Activated CD4-positive, alpha-beta memory T cell treated with anti-CD3 and anti-CD28 coated beads for 36 hours (primary cell): ENCODE data around the gene RNF41. TPM values are rescaled to one million over a fixed set of nuclear protein-coding genes. Genes with fewer than 3 reads are reported as not detected.
"Not testable (repeated sequence)": the region's sequence is repeated elsewhere in the genome, so short reads cannot be mapped to it uniquely, and the experiment has no call there.

Experiments used
- CTCF ChIA-PET: fragments of 350-600 bp; sonication (Branson Sonifier 250); formaldehyde crosslinking; loops from one replicate; lab custom pipeline; 2021; ENCODE audit warnings: antibody characterized with exemption, inconsistent platforms; lab: Charles Lee
- POLR2A ChIA-PET: fragments of 350-600 bp; sonication (Branson Sonifier 250); formaldehyde crosslinking; loops from one replicate; lab custom pipeline; 2021; ENCODE audit warnings: antibody characterized with exemption; lab: Charles Lee
- DNase-seq: peaks from one replicate; pipeline ENCODE4 v3.0.0-alpha.2; 2020
- H3K27ac Mint-ChIP-seq: one replicate; pipeline ENCODE4 v1.8.0; 2021; ENCODE audit warnings: mixed read lengths
- H3K27me3 Mint-ChIP-seq: one replicate; pipeline ENCODE4 v1.8.0; 2021; ENCODE audit warnings: mixed read lengths
- H3K36me3 Mint-ChIP-seq: one replicate; pipeline ENCODE4 v1.8.0; 2021; ENCODE audit warnings: mixed read lengths
- H3K4me1 Mint-ChIP-seq: one replicate; pipeline ENCODE4 v1.8.0; 2021; ENCODE audit warnings: low read depth, mixed read lengths
- H3K4me3 Mint-ChIP-seq: one replicate; pipeline ENCODE4 v1.8.0; 2021; ENCODE audit warnings: mild to moderate bottlenecking, mixed read lengths
- H3K9me3 Mint-ChIP-seq: one replicate; pipeline ENCODE4 v1.8.0; 2021; ENCODE audit warnings: mixed read lengths
- intact Hi-C: fragments of 100-400 bp; cut with micrococcal nuclease; formaldehyde crosslinking; loops from one replicate; pipeline ENCODE4 v1.15.1; 2023
- total RNA-seq, 2 experiments: library from RNA; stranded (reverse); gene quantifications; one replicate each; pipeline ENCODE4 v1.2.3, GENCODE V29; 2021

Gene RNF41
- 10 to 100 TPM; 28.2 to 31.2 TPM for total RNA-seq

DNA sequence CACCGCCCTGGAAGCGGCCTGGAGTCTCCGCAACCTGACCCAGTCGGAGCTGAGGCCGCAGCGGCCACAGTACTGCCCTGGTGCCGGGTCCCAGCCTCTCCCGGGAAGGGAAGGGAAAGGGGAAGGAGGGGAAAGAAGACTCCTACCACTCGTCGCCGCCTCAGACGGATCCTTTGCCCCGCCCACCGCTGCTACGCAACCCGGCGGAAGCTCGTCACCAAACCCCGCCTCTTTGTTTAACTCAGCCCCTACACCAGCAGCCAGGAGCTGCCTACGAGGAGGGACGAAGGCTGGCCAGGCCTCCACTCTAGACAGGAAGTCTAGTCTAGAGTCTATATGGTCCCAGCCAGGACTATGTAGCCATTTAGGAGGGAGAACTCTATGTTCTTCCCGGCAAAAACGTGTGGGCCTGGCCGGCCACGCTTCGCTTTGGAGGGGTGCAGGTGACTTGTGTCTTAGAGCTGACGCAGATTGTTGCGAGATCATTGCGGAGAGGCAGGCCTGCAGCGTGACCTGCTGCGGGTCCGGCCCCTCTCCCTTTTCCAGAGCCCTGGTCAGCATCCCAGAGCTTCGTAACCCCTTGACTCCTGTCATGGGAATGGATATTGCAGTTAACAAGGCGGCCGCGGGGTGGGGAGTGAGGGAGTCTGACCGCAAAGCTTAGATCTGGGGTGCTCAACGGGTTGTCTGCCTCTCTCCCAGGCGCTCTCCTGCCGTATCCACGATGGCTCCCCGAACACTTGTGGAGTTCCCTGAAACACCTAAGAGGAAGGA lies at the start of gene RNF41:
Gene RNF41, minus strand, starts transcription at position 166 of the 774 bp plus-strand sequence. CDS start 7,875 bp downstream, outside the sequence.
- Mint-ChIP-seq H3K4me3 (peak within 1 kb of the TSS; percentile 96), H3K9me3 (no peaks in the 10 kb centered on the region), H3K36me3 (peaks cover 6% of the 10 kb centered on the region), H3K4me1 (peaks cover 33% of the 10 kb centered on the region), H3K27ac (peak within 1 kb of the TSS; percentile 96), H3K27me3 (no peaks in the 10 kb centered on the region)
- DNase-seq: peak; percentile 95
- intact Hi-C loops: loop anchor here (2.0 to 10.0 kb wide), 6 partner anchors 15 to 405 kb away; partner anchors contain the start of genes ANKRD52, MYL6B, ORMDL2 and RAB5B
- ChIA-PET POLR2A (interaction anchor here (0.8 to 3.0 kb wide), 17 partner anchors 19 to 248 kb away, joined by 3 to 20 read pairs (median 4); partner anchors contain the start of genes ANKRD52, CNPY2, ESYT1 and MYL6B), CTCF (interaction anchor here (0.6 to 4.0 kb wide), 25 partner anchors 9 to 1181 kb away, joined by 3 to 50 read pairs (median 4); partner anchors contain the start of genes ANKRD52, ESYT1, MYL6 and MYL6B)

DNA sequence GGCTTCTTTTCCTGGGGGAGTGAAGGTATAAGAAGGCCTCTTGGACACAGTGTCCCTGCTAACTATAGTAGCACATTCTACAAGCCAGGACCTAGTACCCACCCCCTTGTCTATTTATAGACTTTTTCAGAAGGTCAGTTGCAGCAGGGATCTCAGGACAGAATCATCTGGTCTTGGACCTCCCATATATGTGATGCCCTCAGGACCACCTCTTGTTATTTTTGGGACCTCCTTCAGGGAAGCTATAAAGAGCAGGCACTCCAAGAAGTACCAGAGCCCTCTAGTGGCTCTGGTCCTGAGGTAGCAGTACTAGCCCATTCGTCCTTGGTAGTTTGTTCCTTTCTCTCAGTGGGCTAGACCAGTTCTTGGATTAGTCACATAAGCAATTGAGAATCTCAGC lies 49.3 kb upstream of the RNF41 start:
- H3K4me3 Mint-ChIP-seq: no peak overlapping the region
- ChIA-PET CTCF (interaction anchor here (0.7 to 0.9 kb wide), 3 partner anchors 78 to 275 kb away, joined by 3 read pairs; no protein-coding TSS in a partner anchor), POLR2A (no interaction called here)
- intact Hi-C loops: no loop called here
- no peaks in the 10 kb centered on the region for H3K27me3 Mint-ChIP-seq
- H3K9me3 Mint-ChIP-seq: no peaks in the 10 kb centered on the region
- H3K4me1 Mint-ChIP-seq: peaks cover 15% of the 10 kb centered on the region
- peaks cover 24% of the 10 kb centered on the region for H3K36me3 Mint-ChIP-seq
- no peak overlapping the region for H3K27ac Mint-ChIP-seq
- DNase-seq: no peak

GRCh38 chr12:56267443-56268071 lies 45.8 kb upstream of the RNF41 start:
- H3K9me3 Mint-ChIP-seq: no peaks in the 10 kb centered on the region
- peak overlapping the region; percentile 88 for H3K4me3 Mint-ChIP-seq
- POLR2A ChIA-PET: interaction anchor here (1.1 to 1.6 kb wide), 3 partner anchors 9 to 49 kb away, joined by 3 to 4 read pairs (median 4); partner anchors contain the start of genes ANKRD52 and CNPY2
- intact Hi-C loops: loop anchor here (2.0 kb wide), 1 partner anchor 75 kb away; no protein-coding TSS in a partner anchor
- no peaks in the 10 kb centered on the region for H3K27me3 Mint-ChIP-seq
- H3K27ac Mint-ChIP-seq: no peak overlapping the region
- DNase-seq: no peak
- peaks cover 5% of the 10 kb centered on the region for H3K36me3 Mint-ChIP-seq
- peaks cover 20% of the 10 kb centered on the region for H3K4me1 Mint-ChIP-seq
- CTCF ChIA-PET: interaction anchor here (1.2 to 2.4 kb wide), 10 partner anchors 11 to 197 kb away, joined by 3 to 21 read pairs (median 6); partner anchors contain the start of genes ANKRD52, CNPY2 and SMARCC2

DNA sequence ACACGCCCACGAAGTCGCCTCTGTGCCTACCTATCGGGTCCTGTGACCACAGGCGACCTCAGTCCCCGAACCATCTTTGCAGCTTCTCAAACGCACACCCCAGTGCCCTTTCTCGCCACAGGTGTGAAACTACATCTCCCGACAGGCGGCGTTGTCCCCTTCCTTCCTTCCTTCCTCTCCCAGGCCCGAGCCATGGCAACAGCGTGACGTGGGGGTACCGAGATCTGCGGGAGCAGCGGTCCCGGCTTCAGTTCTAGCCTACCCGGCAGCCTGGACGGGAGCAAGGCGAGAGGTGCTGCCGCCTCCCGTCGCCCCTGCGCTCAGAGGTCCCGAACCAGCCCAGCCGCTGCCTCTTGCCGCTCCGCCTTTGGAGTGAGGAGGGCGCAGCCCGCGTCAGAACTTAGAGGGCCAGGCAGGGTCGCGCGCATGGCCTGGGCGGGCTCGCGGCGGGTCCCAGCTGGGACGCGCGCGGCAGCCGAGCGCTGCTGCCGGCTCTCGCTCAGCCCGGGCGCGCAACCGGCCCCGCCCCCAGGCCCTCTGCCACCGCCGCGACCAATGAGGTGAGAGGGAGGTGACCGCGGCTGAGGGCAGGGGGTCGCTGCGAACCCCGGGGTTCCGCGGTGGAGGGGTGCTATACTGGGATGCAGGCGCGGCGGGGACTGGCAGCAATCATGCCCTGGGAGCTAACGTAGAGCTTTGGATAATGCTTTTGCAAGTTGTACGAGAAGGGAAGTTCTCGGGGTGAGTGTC lies 45.1 kb upstream of the RNF41 start, which contains the start of gene COQ10A:
Gene COQ10A, plus strand, starts transcription at position 250 of the 750 bp plus-strand sequence. Its CDS starts 177 bp downstream, at position 427.
- Mint-ChIP-seq H3K9me3 (no peaks in the 10 kb centered on the region), H3K4me3 (peak within 1 kb of the TSS; percentile 88), H3K36me3 (peaks cover 5% of the 10 kb centered on the region), H3K4me1 (peaks cover 20% of the 10 kb centered on the region), H3K27me3 (no peaks in the 10 kb centered on the region), H3K27ac (peak within 1 kb of the TSS; percentile 79)
- ChIA-PET CTCF (interaction anchor here (0.6 to 2.4 kb wide), 17 partner anchors 10 to 519 kb away, joined by 3 to 21 read pairs (median 5); partner anchors contain the start of genes ANKRD52, CNPY2, SMARCC2 and ZC3H10), POLR2A (interaction anchor here (0.6 to 1.6 kb wide), 8 partner anchors 9 to 78 kb away, joined by 3 to 5 read pairs (median 4); partner anchors contain the start of genes ANKRD52, CNPY2 and RNF41)
- peak; percentile 91 for DNase-seq
- intact Hi-C loops: loop anchor here (1.0 to 2.0 kb wide), 4 partner anchors 9 to 201 kb away; partner anchors contain the start of genes ANKRD52, CS and SPRYD4

- H3K27ac Mint-ChIP-seq: peak overlapping the region; percentile 79
- DNase-seq, H3K36me3 Mint-ChIP-seq, H3K27me3 Mint-ChIP-seq, H3K9me3 Mint-ChIP-seq: not testable (repeated sequence)
- intact Hi-C loops: loop anchor here (1.0 to 2.0 kb wide), 4 partner anchors 8 to 202 kb away; partner anchors contain the start of genes ANKRD52, CS and SPRYD4
- peaks cover 20% of the 10 kb centered on the region for H3K4me1 Mint-ChIP-seq
- ChIA-PET POLR2A (interaction anchor here (0.6 to 1.6 kb wide), 8 partner anchors 10 to 78 kb away, joined by 3 to 5 read pairs (median 3); partner anchors contain the start of genes CNPY2, RNF41 and SMARCC2), CTCF (interaction anchor here (0.6 to 2.4 kb wide), 16 partner anchors 9 to 519 kb away, joined by 3 to 21 read pairs (median 4); partner anchors contain the start of genes ANKRD52, CNPY2, SMARCC2 and ZC3H10)
- peak overlapping the region; percentile 88 for H3K4me3 Mint-ChIP-seq
These were observed 44.5 kb upstream of the RNF41 start for GRCh38 chr12:56266068-56266692.

- H3K27me3 Mint-ChIP-seq, POLR2A ChIA-PET, H3K36me3 Mint-ChIP-seq, H3K27ac Mint-ChIP-seq, intact Hi-C loops, H3K9me3 Mint-ChIP-seq, H3K4me3 Mint-ChIP-seq: not testable (repeated sequence)
- CTCF ChIA-PET: interaction anchor here (0.7 to 1.2 kb wide), 4 partner anchors 14 to 53 kb away, joined by 3 to 4 read pairs (median 3); partner anchors contain the start of gene CNPY2
- H3K4me1 Mint-ChIP-seq: peaks cover 26% of the 10 kb centered on the region
- DNase-seq: peak; percentile 45
These were observed 41.2 kb upstream of the RNF41 start for GRCh38 chr12:56262955-56263354.

GRCh38 chr12:56261503-56262232 lies 39.9 kb upstream of the RNF41 start:
- H3K27ac Mint-ChIP-seq: no peak overlapping the region
- H3K4me1 Mint-ChIP-seq: peaks cover 23% of the 10 kb centered on the region
- ChIA-PET CTCF (no interaction called here), POLR2A (no interaction called here)
- intact Hi-C loops: no loop called here
- no peaks in the 10 kb centered on the region for H3K36me3 Mint-ChIP-seq
- no peak for DNase-seq
- H3K9me3 Mint-ChIP-seq: no peaks in the 10 kb centered on the region
- no peaks in the 10 kb centered on the region for H3K27me3 Mint-ChIP-seq
- H3K4me3 Mint-ChIP-seq: no peak overlapping the region

DNA sequence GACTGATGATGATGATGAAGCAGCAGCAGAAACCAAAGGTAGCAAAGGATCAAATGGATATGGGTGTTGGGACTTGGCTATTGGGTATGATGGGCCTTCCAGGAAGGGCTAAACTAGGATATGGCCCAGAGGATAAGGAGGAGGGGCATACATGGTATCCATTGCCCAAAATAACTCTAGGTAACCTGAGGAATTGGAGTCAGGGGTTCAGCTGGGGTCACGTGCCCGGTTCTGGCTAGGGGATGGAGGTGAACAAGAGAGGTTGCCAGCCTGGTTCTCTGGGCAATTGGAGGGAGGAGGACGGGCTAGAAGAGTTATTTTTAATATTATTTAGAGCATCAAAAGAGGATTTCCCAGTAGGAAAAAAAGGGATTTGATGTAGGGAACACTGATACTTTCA lies 39.2 kb upstream of the RNF41 start:
- Mint-ChIP-seq H3K4me1 (peaks cover 24% of the 10 kb centered on the region), H3K27ac (no peak overlapping the region), H3K4me3 (no peak overlapping the region), H3K27me3 (no peaks in the 10 kb centered on the region), H3K9me3 (no peaks in the 10 kb centered on the region), H3K36me3 (no peaks in the 10 kb centered on the region)
- no peak for DNase-seq
- POLR2A ChIA-PET: no interaction called here
- intact Hi-C loops: no loop called here
- CTCF ChIA-PET: no interaction called here

- intact Hi-C loops: no loop called here
- Mint-ChIP-seq H3K4me3 (no peak overlapping the region), H3K36me3 (no peaks in the 10 kb centered on the region), H3K4me1 (peaks cover 20% of the 10 kb centered on the region), H3K9me3 (no peaks in the 10 kb centered on the region), H3K27me3 (no peaks in the 10 kb centered on the region), H3K27ac (no peak overlapping the region)
- no peak for DNase-seq
- POLR2A ChIA-PET: no interaction called here
- CTCF ChIA-PET: interaction anchor here (1.9 kb wide), 1 partner anchor 69 kb away, joined by 6 read pairs; no protein-coding TSS in a partner anchor
These were observed 38.7 kb upstream of the RNF41 start for GRCh38 chr12:56260380-56260779.

DNA sequence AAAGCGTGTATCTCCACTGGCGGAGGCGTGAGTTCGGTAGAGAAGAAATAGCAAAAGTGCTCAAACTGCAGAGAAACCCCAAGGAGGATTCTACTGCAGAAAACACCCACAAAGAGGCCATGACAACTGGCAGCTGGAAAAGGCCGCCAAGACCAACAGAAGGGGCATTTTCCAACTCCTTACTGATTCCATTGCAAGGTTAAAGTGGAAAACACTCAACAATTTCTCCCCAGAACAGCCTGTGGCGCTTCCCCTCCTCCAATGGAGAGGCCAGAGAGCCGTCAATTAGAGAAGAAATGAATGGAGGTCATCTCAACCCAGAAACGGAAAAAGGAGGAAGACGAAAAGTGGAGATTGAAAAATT lies 37.1 kb upstream of the RNF41 start:
- Mint-ChIP-seq H3K27me3 (no peaks in the 10 kb centered on the region), H3K4me3 (peak overlapping the region; percentile 87), H3K4me1 (peaks cover 19% of the 10 kb centered on the region), H3K36me3 (peaks cover 6% of the 10 kb centered on the region), H3K27ac (peak overlapping the region; percentile 81), H3K9me3 (no peaks in the 10 kb centered on the region)
- CTCF ChIA-PET: interaction anchor here (0.7 to 4.6 kb wide), 25 partner anchors 8 to 322 kb away, joined by 3 to 21 read pairs (median 6); partner anchors contain the start of genes COQ10A, ESYT1, IL23A and RNF41
- DNase-seq: no peak
- intact Hi-C loops: loop anchor here (1.0 to 5.0 kb wide), 5 partner anchors 7 to 140 kb away; partner anchors contain the start of genes COQ10A, NABP2, RNF41 and STAT2
- POLR2A ChIA-PET: interaction anchor here (1.0 to 1.8 kb wide), 6 partner anchors 9 to 141 kb away, joined by 3 to 10 read pairs (median 4); partner anchors contain the start of genes RNF41, SMARCC2, STAT2 and ZC3H10
